Fibroblast of skin of right quadriceps (primary cell): Measurements from ENCODE around the gene PLA1A.
"Not testable (repeated sequence)": the region's sequence is repeated elsewhere in the genome, so short reads cannot be mapped to it uniquely, and the experiment has no call there.

Experiments
- DNase-seq: peaks from one replicate; pipeline ENCODE4 v3.0.0-alpha.2; 2013

Gene PLA1A

DNA sequence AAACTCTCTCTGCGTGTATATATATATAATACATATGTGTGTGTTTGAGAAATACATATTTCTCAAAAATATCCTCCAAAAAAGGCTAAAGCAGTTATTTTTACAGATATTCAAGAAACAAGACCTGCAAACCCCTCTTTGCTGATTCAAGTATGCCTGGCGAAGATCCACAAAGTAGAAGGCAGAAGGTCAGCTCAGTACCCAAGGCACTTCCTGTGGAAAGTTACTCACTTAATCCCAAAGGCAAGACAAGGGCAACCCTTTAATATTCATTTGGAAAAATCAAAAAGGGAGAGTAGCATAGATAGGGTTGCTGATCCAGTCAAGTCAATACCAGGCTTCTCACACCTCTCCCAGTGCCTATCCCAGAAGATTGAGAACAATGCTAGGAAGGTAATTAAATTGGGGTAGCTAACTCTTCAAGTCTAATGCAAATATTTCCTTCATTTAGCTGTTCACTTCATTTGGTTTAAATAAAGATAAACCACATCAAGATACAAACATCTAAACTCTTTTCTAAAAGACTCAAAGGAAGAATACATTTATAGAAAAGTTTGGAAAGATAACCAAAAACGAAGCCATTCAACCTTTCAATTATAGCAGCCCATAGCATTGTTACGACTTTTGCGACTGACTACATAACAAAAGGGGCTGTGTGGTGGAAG is 72.4 kb downstream of the PLA1A start:
- no peak for DNase-seq

DNA sequence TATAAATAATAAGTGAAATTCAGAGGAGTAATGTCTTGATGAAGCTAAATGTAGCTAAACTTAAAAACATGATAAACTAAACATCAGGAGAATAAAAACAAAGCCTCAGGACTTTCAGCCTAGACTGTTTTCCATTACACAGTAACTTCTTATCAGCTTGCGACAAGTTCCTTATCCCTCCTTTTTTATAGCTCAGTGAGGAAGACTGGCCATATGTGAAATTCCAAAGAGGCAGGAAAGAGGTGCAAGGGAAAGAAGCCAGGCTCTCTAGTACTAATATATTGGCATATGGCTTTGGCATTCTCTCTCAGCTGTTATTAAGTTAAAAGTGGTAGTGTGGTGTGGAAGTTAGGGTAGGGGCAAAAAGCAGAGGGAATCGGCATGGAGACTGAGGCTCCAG is 75.1 kb downstream of the PLA1A start:
- no peak for DNase-seq

DNA sequence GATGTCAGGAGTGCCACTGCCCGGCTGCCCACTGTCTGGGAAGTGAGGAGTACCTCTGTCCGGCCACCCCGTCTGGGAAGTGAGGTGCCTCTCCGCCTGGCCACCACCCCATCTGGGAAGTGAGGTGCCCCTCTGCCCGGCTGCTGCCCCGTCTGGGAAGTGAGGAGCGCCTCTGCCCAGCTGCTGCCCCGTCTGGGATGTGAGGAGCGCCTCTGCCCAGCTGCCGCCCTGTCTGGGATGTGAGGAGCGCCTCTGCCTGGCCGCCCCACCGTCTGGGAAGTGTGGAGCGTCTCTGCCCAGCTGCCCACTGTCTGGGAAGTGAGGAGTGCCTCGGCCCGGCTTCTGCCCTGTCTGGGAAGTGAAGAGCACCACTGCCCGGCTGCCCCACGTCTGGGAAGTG is 76.2 kb downstream of the PLA1A start:
- no peak for DNase-seq

DNA sequence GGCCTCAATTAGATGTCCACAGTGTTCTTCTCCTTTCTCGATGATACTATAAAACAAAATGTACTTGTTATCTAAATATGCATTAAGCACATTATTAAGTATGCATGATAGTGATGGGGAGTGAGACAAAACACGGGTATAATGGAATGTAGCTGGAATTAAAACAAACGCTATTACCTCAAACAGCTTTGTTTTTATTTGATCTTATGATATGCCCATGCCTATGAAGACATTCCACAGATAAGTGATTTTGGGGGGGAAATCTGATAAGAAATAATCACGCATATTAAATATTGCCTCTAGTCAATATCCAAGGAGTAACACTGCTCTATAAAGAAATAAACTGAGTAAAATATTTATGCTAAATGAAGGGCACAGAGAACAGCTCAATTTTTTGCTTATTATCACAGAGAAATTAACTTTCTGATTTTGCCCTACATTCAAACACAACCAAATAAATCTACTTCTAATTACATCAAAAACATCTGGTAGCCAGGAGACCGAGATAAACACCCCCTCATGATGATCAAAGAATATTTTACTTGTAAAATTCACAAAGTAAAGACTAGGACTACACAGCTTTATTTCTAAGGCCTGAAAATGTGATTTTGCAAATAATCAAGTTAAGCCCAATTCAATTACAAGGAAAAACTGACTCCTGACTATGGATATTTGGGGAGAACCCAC is 77.6 kb downstream of the PLA1A start:
- DNase-seq: no peak

DNA sequence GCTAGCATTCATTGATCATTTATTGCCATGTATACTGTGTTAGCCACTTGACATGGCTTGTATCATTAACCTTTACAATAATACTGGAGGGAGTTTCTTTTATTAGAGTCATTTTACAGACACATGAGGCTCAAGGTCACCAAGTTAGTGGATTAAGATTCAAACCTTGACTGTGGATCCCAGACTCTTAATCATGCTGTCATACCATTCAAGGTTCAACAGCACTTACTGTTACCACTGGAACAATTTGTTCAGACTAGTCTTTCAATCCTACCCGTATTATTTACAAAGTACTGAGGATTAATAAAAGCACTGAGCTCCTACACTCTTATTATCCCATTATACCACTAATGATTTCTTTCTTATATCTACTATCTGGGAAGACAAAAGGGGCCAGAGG is 78.3 kb downstream of the PLA1A start:
- DNase-seq: no peak

DNA sequence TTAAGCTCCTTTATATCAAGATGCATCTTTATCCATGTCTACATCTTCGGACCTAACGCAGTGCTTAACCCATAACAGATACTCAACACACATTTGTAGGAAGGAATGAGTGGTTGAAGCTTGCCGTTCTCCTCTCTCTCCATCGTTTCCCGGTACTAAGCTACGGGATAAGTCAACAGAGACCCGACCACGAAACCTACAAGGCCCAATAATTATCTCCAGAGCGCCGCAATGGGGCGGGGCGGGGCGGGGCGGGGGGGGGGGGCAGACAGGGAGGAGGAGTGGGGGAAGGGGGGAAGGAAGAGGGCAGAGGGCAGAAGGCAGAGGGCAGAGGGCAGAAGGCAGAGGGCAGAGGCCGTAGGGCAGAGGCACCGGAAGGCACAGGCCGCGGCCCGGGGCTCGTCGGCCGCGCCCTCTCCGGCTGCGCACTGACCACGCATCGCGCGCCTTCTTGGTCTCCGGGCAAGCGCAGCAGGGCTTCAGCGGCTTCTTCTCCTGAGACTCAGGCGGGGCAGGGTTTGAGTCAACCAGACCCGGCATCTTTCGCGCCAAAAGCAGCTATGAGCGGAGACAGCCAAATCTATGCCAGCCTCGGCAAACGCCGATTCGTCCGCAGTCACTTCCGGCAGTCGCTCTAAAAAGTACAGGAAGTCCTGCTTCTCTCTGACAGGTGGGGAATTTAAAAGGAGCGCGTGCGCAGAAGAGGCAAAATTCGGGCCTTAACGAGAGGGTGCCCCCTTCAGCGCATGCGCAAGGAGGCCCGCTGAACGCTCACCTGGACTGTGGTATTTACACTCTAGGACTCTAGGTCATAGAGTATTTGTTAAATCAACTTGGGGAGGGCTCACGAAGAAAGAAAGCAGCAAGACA is 79.3 kb downstream of the PLA1A start, which contains the start of gene COX17:
Gene COX17, minus strand, starts transcription at position 636 of the 870 bp plus-strand sequence. Its CDS starts 96 bp downstream, at position 540.
- DNase-seq: peak; percentile 96

DNA sequence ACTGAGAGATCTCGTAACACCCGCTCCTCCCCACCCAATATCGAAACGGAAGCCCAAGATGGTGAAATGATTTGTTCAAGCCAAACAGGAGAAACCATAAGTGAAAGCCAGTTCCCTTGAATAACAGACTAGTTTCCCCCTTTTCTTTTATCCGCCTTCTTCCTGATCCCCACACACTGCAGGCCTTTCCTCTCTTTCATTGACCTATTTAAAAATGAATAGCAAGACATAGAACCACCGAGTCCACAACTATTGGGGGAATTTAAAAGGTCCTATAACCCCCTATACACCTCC is 79.9 kb downstream of the PLA1A start:
- no peak for DNase-seq

DNA sequence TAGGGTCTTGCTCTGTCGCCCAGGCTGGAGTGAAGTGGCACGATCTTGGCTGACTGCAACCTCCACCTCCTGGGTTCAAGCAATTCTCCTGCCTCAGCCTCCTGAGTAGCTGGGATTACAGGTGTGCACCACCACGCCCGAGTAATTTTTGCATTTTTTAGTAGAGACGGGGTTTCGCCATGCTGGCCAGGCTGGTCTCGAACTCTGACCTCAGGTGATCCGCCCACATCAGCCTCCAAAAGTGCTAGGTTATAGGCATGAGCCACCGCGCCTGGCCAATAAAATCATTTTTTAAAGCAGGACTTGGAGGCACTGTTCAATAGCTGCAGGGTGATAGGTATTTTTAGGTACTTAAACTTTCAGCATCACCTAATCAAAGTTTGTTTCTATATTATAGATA is 80.5 kb downstream of the PLA1A start:
- not testable (repeated sequence) for DNase-seq
